ENCODE results near the gene TTLL11. TPM values are rescaled to one million over a fixed set of nuclear protein-coding genes. Genes with fewer than 3 reads are reported as not detected.

Gene TTLL11
- total RNA-seq, 1 experiment from 2014 or later = 1.5 TPM

DNA sequence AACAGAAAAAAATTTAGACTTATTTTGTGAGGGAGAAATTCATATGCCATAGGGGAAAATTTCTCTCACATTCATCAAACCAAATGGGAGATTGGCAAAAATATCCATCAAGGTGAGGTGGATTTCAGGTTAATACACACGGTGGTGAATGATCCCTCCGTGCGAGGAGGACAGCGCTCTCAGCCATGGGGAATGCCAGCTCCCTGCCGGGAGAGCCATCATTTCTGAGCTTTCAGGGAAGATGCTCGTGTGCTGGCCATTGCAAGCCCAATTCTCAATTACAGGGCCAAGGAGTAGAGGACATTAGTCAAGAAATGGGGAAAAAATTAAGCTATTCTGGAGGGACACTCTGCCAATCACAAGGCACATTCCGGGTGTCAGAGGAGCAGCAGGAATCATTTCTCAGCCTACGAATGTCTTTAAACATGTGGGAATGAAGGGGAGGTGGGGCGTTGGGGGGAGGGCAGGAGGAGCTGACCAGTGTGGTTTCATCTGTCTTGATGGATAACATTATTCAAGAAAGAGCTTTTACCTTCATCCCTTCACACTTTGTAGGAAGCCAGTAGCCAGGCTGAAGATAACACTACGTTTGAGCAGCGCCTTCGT lies 276.2 kb downstream of the TTLL11 start:
- Histone ChIP-seq H3K9me3 (ENCODE audit: control insufficient read depth, low read depth, low read length) (no peaks in the 10 kb centered on the region), H3K27me3 (ENCODE audit: insufficient read depth, low read length) (no peaks in the 10 kb centered on the region), H3K9ac (ENCODE audit: extremely low read depth, insufficient read length, low read length) (no peak overlapping the region), H3K18ac (ENCODE audit: insufficient read length, low read depth, low read length) (no peak overlapping the region), H3K4me2 (ENCODE audit: insufficient read depth, insufficient read length, low read length) (no peak overlapping the region), H2AFZ (ENCODE audit: low read length) (no peak overlapping the region), H2BK12ac (ENCODE audit: insufficient read length, low read depth, low read length) (no peak overlapping the region), H3K23me2 (ENCODE audit: insufficient read length, low read depth, low read length, poor library complexity, severe bottlenecking) (no peaks in the 10 kb centered on the region), H3K14ac (ENCODE audit: insufficient read depth, low read length) (no peak overlapping the region), H2AK5ac (ENCODE audit: insufficient read length, low read length) (no peak overlapping the region), H3K27ac (ENCODE audit: insufficient read length, low read depth, low read length) (no peak overlapping the region), H2BK15ac (ENCODE audit: low read depth, low read length) (no peak overlapping the region), H3T11ph (ENCODE audit: low read length) (no peak overlapping the region), H3K56ac (ENCODE audit: insufficient read length, low read depth, low read length) (no peak overlapping the region), H2BK20ac (ENCODE audit: low read depth, low read length, poor library complexity, severe bottlenecking) (no peak overlapping the region), H4K91ac (ENCODE audit: insufficient read length, low read depth, low read length) (no peak overlapping the region), H2BK120ac (ENCODE audit: low read depth, low read length, poor library complexity, severe bottlenecking) (no peak overlapping the region), H3K79me1 (ENCODE audit: insufficient read depth, low read depth, low read length, poor library complexity, severe bottlenecking) (no peaks in the 10 kb centered on the region), H3K4ac (ENCODE audit: low read depth, low read length) (no peak overlapping the region), H2BK5ac (ENCODE audit: insufficient read length, low read length) (no peak overlapping the region), H3K4me1 (ENCODE audit: insufficient read depth, low read length) (peaks cover 7% of the 10 kb centered on the region; the same call in 1 of the 2 replicates), H3K23ac (ENCODE audit: insufficient read length, low read depth, low read length) (no peak overlapping the region), H4K20me1 (ENCODE audit: control insufficient read depth, insufficient read depth, insufficient read length) (no peaks in the 10 kb centered on the region), H4K5ac (ENCODE audit: insufficient read length, low read depth, low read length) (no peak overlapping the region), H3K79me2 (ENCODE audit: insufficient read depth, low read length) (no peaks in the 10 kb centered on the region), H4K8ac (replicated peaks; ENCODE audit: insufficient read length, low read depth, low read length) (no peak overlapping the region)
- Mint-ChIP-seq H3K4me1 (peaks cover 52 to 72% of the 10 kb centered on the region in 2 experiments), H3K27me3 (ENCODE audit: low read depth) (peaks cover 10% of the 10 kb centered on the region), H3K27ac (no peak overlapping the region; a peak in 1 of 7 replicates), H3K36me3 (ENCODE audit: insufficient read depth in 1 of 3, low read depth in 3 of 3) (no peaks in the 10 kb centered on the region), H3K9me3 (peaks cover 0 to 4% of the 10 kb centered on the region in 2 experiments; a peak in 2 of 5 replicates), H3K4me3 (no peak overlapping the region)
- no peak for TF ChIP-seq CTCF (conservative IDR thresholded peaks at IDR 0.05)
- DNase-seq = no peak
- no CpG with 5 or more reads among the region's 12 CpGs for WGBS (ENCODE audit: extremely low coverage, insufficient read length, low lambda C conversion rate)

All from H9 (cell line).